Measurements from ENCODE around the gene COLEC11. TPM values are rescaled to one million over a fixed set of nuclear protein-coding genes. Genes with fewer than 3 reads are reported as not detected.

The COLEC11 gene
- total and polyA plus RNA-seq, 10 of the 15 experiments (the other 5 are each of a cell fraction or from before 2014, with no cell fraction given), result 0.08 to 0.74 (median 0.14) TPM; not detected in 4

DNA sequence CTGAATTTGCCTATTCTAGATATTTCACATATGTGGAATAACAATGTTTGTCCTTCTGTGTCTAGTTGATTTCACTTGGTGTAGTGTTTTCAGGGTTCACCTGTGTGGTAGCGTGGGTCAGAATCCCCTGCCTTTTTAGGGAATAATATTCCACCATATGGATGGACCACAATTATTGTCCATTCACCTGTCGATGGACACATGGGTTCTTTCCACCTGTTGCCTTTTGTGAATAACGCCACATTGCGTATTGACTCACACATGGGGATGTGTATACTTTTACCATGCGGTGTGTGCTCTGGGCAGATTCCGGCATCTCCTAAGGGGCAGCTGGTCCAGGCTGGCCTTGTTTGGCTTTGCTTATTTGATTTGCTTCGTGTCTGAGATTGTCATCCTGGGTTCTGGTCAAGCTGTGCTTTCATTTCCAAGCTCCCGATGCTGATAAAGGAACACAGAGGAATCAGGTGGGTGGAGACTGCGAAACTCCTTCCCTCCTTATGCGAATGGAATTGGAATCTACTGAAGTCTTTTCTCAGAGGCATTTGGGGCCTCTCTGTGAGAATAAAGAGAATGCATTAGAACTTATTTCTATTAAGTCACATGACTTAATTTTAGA, 44.2 kb downstream of the COLEC11 start (continued):
- TF ChIP-seq, protein P1, sequence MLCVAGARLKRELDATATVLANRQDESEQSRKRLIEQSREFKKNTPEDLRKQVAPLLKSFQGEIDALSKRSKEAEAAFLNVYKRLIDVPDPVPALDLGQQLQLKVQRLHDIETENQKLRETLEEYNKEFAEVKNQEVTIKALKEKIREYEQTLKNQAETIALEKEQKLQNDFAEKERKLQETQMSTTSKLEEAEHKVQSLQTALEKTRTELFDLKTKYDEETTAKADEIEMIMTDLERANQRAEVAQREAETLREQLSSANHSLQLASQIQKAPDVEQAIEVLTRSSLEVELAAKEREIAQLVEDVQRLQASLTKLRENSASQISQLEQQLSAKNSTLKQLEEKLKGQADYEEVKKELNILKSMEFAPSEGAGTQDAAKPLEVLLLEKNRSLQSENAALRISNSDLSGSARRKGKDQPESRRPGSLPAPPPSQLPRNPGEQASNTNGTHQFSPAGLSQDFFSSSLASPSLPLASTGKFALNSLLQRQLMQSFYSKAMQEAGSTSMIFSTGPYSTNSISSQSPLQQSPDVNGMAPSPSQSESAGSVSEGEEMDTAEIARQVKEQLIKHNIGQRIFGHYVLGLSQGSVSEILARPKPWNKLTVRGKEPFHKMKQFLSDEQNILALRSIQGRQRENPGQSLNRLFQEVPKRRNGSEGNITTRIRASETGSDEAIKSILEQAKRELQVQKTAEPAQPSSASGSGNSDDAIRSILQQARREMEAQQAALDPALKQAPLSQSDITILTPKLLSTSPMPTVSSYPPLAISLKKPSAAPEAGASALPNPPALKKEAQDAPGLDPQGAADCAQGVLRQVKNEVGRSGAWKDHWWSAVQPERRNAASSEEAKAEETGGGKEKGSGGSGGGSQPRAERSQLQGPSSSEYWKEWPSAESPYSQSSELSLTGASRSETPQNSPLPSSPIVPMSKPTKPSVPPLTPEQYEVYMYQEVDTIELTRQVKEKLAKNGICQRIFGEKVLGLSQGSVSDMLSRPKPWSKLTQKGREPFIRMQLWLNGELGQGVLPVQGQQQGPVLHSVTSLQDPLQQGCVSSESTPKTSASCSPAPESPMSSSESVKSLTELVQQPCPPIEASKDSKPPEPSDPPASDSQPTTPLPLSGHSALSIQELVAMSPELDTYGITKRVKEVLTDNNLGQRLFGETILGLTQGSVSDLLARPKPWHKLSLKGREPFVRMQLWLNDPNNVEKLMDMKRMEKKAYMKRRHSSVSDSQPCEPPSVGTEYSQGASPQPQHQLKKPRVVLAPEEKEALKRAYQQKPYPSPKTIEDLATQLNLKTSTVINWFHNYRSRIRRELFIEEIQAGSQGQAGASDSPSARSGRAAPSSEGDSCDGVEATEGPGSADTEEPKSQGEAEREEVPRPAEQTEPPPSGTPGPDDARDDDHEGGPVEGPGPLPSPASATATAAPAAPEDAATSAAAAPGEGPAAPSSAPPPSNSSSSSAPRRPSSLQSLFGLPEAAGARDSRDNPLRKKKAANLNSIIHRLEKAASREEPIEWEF (IDR thresholded peaks at IDR 0.05; ENCODE audit: insufficient replicate concordance, low read depth, low read length), result no peak
- TF ChIP-seq, protein P2, sequence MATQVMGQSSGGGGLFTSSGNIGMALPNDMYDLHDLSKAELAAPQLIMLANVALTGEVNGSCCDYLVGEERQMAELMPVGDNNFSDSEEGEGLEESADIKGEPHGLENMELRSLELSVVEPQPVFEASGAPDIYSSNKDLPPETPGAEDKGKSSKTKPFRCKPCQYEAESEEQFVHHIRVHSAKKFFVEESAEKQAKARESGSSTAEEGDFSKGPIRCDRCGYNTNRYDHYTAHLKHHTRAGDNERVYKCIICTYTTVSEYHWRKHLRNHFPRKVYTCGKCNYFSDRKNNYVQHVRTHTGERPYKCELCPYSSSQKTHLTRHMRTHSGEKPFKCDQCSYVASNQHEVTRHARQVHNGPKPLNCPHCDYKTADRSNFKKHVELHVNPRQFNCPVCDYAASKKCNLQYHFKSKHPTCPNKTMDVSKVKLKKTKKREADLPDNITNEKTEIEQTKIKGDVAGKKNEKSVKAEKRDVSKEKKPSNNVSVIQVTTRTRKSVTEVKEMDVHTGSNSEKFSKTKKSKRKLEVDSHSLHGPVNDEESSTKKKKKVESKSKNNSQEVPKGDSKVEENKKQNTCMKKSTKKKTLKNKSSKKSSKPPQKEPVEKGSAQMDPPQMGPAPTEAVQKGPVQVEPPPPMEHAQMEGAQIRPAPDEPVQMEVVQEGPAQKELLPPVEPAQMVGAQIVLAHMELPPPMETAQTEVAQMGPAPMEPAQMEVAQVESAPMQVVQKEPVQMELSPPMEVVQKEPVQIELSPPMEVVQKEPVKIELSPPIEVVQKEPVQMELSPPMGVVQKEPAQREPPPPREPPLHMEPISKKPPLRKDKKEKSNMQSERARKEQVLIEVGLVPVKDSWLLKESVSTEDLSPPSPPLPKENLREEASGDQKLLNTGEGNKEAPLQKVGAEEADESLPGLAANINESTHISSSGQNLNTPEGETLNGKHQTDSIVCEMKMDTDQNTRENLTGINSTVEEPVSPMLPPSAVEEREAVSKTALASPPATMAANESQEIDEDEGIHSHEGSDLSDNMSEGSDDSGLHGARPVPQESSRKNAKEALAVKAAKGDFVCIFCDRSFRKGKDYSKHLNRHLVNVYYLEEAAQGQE (IDR thresholded peaks at IDR 0.05; ENCODE audit: low read depth, low read length), result no peak
- TF ChIP-seq NR2C2 (IDR thresholded peaks at IDR 0.05; ENCODE audit: borderline replicate concordance, control insufficient read depth, insufficient read length, low read depth), result no peak
- TF ChIP-seq IRF4 (IDR thresholded peaks at IDR 0.05; ENCODE audit: low read depth, low read length), result no peak
- no peak for TF ChIP-seq ZNF217 (IDR thresholded peaks at IDR 0.05)
- TF ChIP-seq, protein P3, sequence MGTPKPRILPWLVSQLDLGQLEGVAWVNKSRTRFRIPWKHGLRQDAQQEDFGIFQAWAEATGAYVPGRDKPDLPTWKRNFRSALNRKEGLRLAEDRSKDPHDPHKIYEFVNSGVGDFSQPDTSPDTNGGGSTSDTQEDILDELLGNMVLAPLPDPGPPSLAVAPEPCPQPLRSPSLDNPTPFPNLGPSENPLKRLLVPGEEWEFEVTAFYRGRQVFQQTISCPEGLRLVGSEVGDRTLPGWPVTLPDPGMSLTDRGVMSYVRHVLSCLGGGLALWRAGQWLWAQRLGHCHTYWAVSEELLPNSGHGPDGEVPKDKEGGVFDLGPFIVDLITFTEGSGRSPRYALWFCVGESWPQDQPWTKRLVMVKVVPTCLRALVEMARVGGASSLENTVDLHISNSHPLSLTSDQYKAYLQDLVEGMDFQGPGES (IDR thresholded peaks at IDR 0.05), result no peak
- TF ChIP-seq, protein P4, sequence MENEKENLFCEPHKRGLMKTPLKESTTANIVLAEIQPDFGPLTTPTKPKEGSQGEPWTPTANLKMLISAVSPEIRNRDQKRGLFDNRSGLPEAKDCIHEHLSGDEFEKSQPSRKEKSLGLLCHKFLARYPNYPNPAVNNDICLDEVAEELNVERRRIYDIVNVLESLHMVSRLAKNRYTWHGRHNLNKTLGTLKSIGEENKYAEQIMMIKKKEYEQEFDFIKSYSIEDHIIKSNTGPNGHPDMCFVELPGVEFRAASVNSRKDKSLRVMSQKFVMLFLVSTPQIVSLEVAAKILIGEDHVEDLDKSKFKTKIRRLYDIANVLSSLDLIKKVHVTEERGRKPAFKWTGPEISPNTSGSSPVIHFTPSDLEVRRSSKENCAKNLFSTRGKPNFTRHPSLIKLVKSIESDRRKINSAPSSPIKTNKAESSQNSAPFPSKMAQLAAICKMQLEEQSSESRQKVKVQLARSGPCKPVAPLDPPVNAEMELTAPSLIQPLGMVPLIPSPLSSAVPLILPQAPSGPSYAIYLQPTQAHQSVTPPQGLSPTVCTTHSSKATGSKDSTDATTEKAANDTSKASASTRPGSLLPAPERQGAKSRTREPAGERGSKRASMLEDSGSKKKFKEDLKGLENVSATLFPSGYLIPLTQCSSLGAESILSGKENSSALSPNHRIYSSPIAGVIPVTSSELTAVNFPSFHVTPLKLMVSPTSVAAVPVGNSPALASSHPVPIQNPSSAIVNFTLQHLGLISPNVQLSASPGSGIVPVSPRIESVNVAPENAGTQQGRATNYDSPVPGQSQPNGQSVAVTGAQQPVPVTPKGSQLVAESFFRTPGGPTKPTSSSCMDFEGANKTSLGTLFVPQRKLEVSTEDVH (IDR thresholded peaks at IDR 0.05; ENCODE audit: low read depth, partially characterized antibody), result no peak
- TF ChIP-seq MEF2B (IDR thresholded peaks at IDR 0.05; ENCODE audit: partially characterized antibody, poor library complexity, severe bottlenecking), result no peak
- TF ChIP-seq BCL11A (IDR thresholded peaks at IDR 0.05; ENCODE audit: low read depth, low read length), result no peak

Measured in GM12878 (cell line).